Colon (tissue), 2 donors: ENCODE results near the gene NRROS.

ENCODE experiments used
- FAIRE-seq: peaks from 2 replicates; lab custom pipeline; 2012; peaks lifted over from hg19 to GRCh38; lab: Jason Lieb, UNC
- donor health status: control.
- donor health status: control.

NRROS gene

DNA sequence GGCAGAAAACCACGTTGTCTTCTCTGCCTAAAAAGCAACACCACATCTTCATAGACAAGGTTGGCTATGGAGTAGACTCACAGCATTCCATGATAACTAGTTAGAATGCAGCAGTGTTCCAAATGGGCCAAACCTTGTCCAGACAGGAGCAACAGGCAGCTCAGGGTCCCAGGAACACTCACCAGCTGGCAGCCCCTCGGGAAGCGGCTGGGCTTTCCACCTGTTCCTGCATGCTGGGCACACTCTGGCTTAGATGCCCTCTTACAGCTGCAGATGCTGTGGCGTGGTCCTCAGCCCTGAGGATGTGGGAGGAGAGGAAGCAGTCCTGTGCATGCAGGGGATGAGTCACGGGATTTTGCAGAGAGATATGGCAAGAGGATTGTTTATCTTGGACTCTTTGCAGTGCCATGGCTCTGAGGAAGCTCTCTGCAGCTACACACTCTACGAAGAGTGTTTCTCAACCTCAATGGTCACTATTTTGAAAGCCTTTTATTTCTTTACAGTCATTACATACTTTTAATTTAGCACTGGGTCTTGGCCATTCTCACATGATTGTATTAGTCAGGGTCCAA lies 11.3 kb downstream of the NRROS start:
- FAIRE-seq = no peak

DNA sequence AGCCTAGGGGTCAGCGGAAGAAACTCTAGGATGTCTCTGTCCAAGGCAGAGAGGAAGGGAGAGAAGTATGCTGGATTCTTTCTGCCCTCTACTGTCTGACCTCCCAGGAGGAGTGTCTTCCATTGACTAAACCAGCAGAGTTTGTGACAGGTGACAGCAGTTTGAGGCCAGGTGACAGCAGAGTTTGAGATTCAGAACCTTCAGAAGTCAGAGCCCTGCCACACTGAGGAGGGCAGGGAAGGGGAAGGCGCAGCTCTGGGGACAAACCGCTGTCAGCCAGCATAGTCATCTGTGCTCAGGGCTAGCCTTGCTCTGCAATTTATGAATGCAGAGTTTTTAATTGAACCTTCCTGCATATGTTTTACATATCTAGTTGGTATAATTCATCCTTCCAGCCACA lies 12.3 kb downstream of the NRROS start:
- no peak for FAIRE-seq

DNA sequence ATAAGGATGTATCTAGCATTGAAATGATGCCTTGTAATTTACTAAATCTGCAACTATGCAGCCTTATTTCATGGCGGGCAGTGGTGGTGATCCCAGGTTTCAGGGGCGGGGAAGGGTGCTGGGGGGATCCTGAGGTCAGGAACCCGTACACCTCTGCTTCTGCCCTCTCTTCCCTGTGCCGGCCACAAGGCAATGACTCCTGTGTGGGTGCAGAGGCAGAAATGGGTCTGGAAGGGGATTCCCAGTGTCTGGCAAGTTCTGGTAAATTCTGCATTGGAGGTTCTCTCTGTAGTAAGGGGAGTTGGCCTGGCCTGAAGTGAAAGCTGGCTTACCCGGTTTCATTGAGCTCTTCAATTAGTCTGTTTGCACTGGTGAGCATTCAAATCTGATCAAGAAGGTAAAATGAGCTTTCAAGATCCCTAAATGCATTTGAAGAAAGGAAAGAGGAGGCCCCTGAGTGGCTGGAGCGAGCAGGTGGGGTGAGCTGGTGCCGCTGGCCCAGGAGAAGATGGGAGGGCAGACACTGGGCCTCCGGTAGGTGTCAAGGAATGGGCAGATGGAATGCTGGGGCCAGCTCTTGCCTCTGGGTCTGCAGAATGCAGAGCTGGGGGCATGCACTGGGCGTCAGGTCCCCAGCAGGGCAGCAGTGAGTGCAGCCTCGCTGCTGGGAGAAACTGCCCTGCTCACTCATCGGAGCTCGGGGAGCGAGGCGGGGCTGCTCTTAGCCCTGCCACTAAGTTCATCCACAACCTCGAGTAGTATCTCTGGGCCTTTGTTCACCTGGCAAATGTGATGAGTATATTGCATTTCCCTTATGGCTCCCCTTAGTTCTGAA lies 13.7 kb downstream of the NRROS start:
- FAIRE-seq = no peak

DNA sequence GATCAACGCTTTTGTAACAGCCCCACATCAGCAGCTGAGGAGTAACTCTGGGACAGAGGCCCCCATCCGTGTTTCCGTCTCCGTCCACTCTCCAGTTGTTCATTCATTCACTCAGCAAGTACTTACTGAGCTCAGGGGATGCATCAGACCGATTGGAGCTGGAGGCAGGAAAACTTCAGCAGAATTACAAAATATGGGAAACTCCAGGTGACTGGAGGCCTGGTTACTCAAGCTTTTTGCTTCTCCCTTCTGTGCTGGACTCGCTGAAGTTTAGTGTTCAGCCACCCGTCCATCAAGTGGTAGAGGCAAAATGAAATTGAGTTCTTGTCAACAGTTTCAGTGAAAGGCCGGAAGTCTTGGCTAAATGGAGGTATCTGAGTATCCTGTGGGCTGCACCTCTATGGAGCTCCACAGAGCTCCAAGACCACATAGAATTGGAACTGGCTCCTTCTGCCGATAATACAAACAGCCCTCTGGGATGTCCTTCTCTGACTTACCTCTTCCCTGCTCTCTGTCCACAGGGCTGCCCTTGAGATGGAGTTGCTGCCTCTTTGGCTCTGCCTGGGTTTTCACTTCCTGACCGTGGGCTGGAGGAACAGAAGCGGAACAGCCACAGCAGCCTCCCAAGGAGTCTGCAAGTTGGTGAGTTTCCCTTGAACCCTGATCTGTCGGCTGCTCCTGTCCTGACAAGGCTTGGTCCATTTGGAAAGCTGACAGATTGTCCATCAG lies 14.7 kb downstream of the NRROS start:
- FAIRE-seq = no peak

DNA sequence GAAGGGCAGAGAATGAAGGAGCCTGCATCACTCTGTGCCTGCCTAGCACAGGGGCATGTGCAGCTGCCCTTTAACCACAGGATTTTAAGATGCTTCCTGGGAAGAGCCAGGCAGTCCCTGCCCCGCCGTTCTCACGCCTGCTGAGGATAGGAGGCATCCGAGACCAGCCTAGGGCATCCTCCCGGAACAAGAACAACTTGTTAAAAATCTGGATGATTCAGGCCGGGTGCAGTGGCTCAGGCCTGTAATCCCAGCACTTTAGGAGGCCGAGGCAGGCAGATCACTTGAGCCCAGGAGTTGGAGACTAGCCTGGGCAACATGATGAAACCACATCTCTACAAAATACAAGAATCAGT lies 15.2 kb downstream of the NRROS start:
- no peak for FAIRE-seq

DNA sequence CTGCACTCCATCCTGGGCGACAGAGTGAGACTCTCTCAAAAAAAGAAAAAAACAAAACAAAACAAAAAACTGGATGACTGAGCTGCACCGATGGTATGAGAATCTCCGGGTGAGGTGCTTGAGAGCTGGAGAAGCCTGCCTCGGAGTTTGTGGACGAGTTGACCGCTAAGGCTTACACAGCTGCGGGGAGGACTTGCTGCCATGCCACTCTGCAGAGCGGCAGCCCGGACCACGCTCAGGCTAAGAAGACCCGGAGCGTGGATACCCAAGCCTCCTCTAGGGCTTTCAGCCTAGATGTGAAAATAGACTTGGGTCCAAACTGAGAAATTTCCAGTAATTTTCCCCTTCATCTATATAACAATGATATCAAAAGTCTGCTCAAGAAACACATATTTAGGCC lies 16.0 kb downstream of the NRROS start:
- no peak for FAIRE-seq

DNA sequence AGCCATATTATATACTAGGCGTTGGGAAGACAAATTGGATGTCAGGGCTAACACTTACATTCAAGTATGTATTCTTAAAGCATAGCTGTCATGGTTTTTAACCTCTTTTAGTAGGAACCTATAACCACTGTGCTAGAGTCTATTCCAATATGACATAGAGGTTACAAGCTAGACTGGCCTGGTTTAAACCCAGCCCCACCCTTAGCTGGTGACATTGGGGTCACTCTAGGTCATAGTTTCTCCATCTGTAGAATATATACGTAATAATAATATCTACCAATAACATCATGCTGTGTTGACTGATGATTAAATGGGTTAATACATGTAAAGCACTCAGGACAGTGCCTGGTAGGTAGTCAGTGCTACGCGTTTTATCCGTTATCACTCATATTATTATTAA lies 16.7 kb downstream of the NRROS start:
- no peak for FAIRE-seq

DNA sequence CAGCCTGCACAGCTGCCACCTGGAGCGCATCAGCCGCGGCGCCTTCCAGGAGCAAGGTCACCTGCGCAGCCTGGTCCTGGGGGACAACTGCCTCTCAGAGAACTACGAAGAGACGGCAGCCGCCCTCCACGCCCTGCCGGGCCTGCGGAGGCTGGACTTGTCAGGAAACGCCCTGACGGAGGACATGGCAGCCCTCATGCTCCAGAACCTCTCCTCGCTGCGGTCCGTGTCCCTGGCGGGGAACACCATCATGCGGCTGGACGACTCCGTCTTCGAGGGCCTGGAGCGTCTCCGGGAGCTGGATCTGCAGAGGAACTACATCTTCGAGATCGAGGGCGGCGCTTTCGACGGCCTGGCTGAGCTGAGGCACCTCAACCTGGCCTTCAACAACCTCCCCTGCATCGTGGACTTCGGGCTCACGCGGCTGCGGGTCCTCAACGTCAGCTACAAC lies 20.4 kb downstream of the NRROS start:
- FAIRE-seq = no peak

DNA sequence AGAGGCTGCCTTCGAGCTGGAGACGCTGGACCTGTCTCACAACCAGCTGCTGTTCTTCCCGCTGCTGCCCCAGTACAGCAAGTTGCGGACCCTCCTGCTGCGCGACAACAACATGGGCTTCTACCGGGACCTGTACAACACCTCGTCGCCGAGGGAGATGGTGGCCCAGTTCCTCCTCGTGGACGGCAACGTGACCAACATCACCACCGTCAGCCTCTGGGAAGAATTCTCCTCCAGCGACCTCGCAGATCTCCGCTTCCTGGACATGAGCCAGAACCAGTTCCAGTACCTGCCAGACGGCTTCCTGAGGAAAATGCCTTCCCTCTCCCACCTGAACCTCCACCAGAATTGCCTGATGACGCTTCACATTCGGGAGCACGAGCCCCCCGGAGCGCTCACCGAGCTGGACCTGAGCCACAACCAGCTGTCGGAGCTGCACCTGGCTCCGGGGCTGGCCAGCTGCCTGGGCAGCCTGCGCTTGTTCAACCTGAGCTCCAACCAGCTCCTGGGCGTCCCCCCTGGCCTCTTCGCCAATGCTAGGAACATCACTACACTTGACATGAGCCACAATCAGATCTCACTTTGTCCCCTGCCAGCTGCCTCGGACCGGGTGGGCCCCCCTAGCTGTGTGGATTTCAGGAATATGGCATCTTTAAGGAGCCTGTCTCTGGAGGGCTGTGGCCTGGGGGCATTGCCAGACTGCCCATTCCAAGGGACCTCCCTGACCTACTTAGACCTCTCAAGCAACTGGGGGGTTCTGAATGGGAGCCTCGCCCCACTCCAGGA lies 21.1 kb downstream of the NRROS start:
- FAIRE-seq = no peak

DNA sequence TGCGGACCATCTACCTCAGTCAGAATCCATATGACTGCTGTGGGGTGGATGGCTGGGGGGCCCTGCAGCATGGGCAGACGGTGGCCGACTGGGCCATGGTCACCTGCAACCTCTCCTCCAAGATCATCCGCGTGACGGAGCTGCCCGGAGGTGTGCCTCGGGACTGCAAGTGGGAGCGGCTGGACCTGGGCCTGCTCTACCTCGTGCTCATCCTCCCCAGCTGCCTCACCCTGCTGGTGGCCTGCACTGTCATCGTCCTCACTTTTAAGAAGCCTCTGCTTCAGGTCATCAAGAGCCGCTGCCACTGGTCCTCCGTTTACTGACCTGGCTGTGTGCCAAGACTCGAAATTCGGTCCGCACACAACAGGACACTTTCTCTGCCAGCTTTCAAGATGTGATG lies 21.9 kb downstream of the NRROS start:
- no peak for FAIRE-seq

DNA sequence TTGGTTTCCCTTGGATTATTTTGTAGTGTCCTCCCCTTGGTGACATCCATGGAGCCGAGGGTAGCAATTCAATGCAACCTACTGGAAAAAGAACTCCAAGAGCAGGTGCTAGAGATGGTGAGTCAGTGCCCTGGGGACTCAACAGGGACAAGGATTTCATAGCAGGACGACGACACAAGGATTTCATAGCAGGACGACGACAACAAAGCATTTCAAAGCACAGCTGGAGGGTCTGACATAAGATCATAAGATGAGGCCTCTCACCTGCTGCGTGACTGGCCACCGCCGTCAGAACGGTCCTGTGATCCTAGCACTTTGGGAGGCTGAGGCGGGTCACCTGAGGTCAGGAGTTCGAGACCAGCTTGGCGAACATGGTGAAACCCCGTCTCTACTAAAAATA lies 22.5 kb downstream of the NRROS start:
- no peak for FAIRE-seq

DNA sequence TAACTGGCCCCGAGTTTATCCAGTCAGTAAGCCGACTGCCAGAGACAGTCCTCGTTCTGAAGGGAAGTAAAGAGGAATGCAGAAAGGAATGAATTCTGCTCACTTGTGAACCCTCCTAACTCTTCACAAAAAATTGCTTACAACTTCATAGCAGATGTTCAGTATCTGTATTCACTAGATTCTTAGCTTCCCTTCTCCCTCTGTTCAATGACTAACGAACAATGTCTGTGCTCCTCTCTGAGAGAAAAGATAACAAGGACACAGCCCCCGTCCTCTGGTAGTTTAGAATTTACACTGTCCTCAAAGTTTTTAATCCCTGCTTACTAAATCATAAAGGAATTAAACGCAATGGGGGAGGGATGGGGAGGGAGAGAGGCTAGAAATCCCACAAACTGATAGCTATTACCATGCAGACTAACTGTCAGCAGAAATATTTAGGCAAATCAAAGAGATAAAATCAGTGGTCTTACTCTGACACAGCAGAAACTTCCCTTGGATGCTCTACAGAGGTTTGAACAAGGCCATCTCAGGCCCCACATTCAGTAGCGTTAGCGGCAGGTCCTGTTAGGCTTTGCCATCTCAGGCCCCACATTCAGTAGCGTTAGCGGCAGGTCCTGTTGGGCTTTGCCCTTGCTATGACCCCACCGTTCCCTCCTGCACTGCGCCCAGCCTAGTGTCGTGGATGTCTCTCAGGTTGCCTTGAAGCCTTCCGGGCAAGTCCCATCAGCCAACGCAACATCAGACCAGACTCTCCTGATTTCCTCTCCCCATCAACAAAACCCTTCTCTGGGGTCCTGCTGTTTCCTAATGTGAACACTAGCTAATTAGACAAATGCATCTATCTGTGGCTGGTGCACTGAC lies 23.4 kb downstream of the NRROS start:
- FAIRE-seq = no peak

DNA sequence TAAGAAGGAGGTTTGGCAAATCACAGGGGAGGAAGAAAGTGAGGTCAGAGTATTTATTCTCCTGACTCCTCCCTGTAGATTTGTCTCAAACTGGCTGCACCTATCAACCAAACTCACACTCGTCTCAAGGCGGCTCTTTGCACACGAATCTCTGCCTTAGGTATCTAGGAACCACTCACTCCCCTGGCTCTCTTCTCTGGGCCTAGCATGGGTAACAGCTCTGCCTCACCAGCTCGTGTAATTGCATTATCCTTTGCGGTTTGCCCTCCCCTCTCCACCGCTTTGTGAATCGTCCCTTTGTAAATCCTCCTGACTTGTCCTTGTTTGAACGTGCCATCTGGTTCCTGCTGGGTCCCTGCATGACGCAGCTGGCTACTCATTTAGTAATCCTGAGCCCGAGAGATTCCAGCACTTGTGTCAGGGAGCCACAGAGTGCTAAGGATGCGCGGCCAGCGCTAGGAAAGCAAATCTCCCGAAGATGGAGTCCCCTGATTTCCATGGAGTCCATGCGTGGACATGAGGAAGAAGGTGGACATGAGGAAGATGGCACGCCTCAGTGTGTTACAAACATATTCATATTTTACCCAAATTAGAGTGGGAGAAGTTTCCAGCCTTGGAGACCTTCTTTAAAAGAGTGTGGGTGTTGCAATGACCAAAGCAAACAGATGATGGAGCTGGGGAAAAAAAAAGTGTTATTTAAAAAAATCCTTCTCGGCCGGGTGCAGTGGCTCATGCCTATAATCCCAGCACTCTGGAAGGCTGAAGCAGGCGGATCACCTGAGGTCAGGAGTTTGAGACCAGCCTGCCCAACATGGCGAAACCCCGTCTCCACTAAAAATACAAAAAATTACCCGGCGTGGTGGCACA lies 26.7 kb downstream of the NRROS start:
- FAIRE-seq = no peak

DNA sequence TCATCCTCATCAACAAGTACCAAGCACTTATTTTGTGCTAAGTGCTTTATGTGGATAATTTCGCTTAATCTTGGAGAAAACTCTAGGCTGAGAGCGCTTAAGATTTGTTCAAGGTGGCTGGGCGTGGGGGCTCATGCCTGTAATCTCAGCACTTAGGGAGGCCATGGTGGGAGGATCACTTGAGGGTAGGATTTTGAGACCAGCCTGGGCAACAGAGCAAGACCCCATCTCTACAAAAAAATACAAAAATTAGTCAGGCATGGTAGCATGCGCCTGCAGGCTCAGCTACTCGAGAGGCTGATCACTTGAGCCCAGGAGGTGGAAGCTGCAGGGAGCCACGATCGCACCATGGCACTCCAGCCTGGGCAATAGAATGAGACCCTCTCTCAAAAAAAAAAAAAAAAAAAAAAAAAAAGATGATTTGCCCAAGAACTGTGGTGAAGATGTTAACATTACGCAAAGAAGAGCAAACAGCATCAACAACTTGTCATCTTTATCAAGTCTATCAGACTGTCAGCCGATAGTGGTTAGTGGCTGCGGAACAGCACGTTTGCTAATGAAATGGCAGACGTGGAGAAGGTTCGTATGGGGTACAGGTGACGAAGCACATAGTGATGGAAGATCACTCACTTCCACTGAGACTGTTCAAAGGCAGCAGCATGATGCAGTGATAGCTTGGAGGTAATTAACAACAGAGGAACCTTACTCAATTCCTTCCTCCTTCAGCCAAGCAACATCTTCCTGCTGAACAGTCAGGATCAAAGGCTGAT lies 27.7 kb downstream of the NRROS start:
- no peak for FAIRE-seq

DNA sequence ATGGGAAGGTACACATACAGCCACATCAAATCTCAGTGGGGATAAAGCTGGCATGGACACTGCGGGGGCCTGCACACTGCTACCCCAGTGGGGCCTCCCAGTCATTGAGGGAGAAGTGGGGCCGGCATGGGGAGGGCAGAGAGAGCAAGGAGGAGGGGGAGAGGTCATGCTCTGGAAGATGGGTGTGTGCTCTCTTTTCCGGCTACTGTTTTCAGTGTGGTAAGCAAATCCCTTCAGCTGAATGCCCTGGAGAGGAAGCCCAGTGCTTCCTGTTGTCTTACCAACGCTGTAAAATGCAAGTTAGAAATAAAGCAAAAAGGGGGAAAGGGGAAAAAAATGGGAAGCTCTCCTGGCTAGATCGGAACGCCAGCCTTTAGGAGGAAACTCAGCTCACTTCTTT lies 30.8 kb downstream of the NRROS start:
- FAIRE-seq = no peak

DNA sequence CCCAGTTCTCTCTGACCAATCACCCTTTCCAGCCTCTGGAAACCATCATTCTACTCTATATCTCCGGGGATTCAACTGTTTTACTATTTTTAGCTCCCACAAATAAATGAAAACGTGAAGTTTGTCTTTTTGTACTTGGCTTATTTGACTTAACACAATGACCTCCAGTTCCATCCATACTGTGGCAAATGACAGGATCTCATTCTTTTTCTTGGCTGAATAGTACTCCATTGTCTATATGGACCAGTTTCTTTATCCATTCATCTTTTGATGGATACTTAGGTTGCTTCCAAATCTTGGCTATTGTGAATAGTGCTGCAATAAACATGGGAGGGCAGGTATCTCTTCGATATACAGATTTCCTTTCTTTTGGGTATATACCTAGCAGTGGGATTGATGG lies 34.1 kb downstream of the NRROS start:
- no peak for FAIRE-seq

DNA sequence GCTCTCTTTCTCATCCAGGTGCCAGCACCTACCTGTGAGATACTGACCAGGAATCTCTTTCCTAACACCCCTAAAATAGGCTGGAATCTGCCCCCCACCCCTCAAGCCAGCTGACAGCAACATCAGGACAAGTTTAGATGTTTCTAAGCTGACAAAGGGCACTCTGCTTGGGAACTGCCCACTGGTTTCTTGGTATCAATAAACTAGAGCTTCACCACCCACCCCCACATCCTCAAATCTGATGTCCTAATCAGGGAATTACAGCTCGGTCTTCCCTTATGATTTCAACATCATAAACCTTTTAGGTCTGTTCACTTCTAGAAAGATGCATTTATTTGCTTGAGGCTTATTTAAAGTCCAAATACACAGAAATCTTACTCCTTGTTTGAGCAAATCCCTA lies 37.9 kb downstream of the NRROS start:
- FAIRE-seq = no peak

DNA sequence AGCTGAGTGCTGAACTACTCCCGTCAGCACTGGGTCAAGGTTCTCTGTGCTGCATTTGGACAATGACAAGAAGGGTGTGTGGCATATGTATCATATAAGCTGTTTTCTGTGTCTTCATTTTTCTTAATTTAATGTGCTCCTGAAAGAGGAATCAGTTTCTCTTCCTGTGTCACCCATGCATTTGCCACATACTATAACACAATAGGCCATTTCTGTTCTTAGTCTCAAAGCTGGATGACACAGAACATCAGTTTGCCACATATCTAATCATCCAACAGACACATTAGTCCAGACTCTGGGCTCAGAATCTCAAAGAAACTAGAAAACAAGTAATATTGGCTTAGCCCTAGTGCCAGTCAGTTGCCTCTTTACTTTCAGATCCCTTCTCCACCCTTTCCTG lies 38.4 kb downstream of the NRROS start:
- FAIRE-seq = no peak

DNA sequence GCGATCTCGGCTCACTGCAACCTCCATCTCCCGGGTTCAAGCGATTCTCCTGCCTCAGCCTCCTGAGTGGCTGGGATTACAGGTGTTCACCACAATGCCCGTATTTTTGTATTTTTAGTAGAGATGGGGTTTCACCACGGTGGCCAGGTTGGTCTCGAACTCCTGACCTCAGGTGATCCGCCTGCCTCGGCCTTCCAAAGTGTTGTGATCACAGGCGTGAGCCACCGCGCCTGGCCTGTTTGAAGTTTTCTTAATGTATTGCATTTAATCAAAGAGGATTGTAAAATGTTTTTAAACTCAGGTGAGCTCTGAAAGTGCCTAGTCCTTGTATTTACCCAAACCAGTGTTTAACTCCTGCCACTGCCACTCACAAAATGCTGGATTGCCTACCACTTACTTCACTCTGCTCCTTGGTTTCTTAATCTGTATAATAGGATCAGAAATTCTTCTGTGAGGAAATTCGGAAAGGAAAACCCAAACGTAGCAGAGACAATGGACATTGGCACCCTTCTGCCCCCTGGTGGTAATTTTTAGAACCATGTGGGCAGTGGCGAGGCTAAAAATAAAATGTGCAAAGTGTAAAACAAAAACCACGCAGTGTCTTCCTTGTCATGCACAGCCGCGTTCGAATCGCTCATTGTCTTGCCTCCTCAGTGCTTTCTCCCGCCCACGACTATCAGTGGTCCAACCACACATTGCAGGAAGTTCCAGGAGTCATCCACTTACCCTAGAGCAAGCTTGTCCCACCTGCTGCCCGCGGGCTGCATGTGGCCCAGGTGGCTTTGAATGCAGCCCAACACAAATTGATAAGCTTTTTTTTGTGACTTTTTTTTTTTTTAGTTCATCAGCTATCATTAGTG lies 45.3 kb downstream of the NRROS start:
- no peak for FAIRE-seq
